Measurements from ENCODE around the gene MLNR. TPM values are rescaled to one million over a fixed set of nuclear protein-coding genes. Genes with fewer than 3 reads are reported as not detected.

MLNR gene
- total RNA-seq, 4 donors from 2014 or later, result not detected

GRCh38 chr13:49234741-49235140 is 14.6 kb downstream of the MLNR start:
- intact Hi-C loops (cut with DNase I; ENCODE audit: low total_unique reads), result no loop called here
- 88 to 97% methylated on average over 3 of the region's 3 CpGs for WGBS, 2 donors

GRCh38 chr13:49235856-49236431 is 15.8 kb downstream of the MLNR start:
- TF ChIP-seq POLR2A (IDR thresholded peaks at IDR 0.05) (no peak), CTCF (IDR thresholded peaks at IDR 0.05) (no peak)
- no peak overlapping the region for H3K4me3 ChIP-seq (ENCODE audit: low read depth, poor library complexity, severe bottlenecking)
- intact Hi-C loops (cut with DNase I; ENCODE audit: low total_unique reads), result no loop called here
- no peak for DNase-seq (ENCODE audit: low spot score in 2 of 2)
- 92 to 93% methylated on average over 6 of the region's 6 CpGs for WGBS, 2 donors

More at GRCh38 chr13:49234741-49235140, 14.6 kb downstream of the MLNR start:
- DNase-seq (ENCODE audit: low spot score in 2 of 2), result no peak
- no peak for TF ChIP-seq POLR2A (IDR thresholded peaks at IDR 0.05)
- TF ChIP-seq CTCF (IDR thresholded peaks at IDR 0.05), result no peak
- H3K4me3 ChIP-seq (ENCODE audit: low read depth, poor library complexity, severe bottlenecking), result no peak overlapping the region

GRCh38 chr13:49238621-49239020 is 18.5 kb downstream of the MLNR start:
- DNase-seq (ENCODE audit: low spot score in 2 of 2), result no peak
- intact Hi-C loops (cut with DNase I; ENCODE audit: low total_unique reads), result no loop called here
- TF ChIP-seq POLR2A (IDR thresholded peaks at IDR 0.05) (no peak), CTCF (IDR thresholded peaks at IDR 0.05) (no peak)
- H3K4me3 ChIP-seq (ENCODE audit: low read depth, poor library complexity, severe bottlenecking), result no peak overlapping the region
- WGBS, 2 donors, result 97 to 98% methylated on average over 2 of the region's 2 CpGs

- intact Hi-C loops (cut with DNase I; ENCODE audit: low total_unique reads), result no loop called here
- no peak for DNase-seq (ENCODE audit: low spot score in 2 of 2)
- WGBS, 2 donors, result 45 to 46% methylated on average over 4 of the region's 4 CpGs
- TF ChIP-seq CTCF (IDR thresholded peaks at IDR 0.05) (no peak), POLR2A (IDR thresholded peaks at IDR 0.05) (no peak)
- no peak overlapping the region for H3K4me3 ChIP-seq (ENCODE audit: low read depth, poor library complexity, severe bottlenecking)
Observed at GRCh38 chr13:49240017-49240416, 19.9 kb downstream of the MLNR start.

GRCh38 chr13:49241296-49241695 is 21.2 kb downstream of the MLNR start:
- intact Hi-C loops (cut with DNase I; ENCODE audit: low total_unique reads), result no loop called here
- no peak for DNase-seq (ENCODE audit: low spot score in 2 of 2)
- WGBS, 2 donors, result 71 to 76% methylated on average over 7 of the region's 7 CpGs
- H3K4me3 ChIP-seq (ENCODE audit: low read depth, poor library complexity, severe bottlenecking), result no peak overlapping the region
- no peak for TF ChIP-seq POLR2A (IDR thresholded peaks at IDR 0.05)
- no peak for TF ChIP-seq CTCF (IDR thresholded peaks at IDR 0.05)

GRCh38 chr13:49245101-49245500 is 25.0 kb downstream of the MLNR start:
- no peak for DNase-seq (ENCODE audit: low spot score in 2 of 2)
- H3K4me3 ChIP-seq (ENCODE audit: low read depth, poor library complexity, severe bottlenecking), result no peak overlapping the region
- intact Hi-C loops (cut with DNase I; ENCODE audit: low total_unique reads), result no loop called here
- TF ChIP-seq POLR2A (IDR thresholded peaks at IDR 0.05), result no peak
- no peak for TF ChIP-seq CTCF (IDR thresholded peaks at IDR 0.05)

Measured in lower leg skin (tissue), 4 donors.